ENCODE measurements around the gene TMC4.
"Not testable (repeated sequence)": the region's sequence is repeated elsewhere in the genome, so short reads cannot be mapped to it uniquely, and the experiment has no call there.

TMC4 gene

GRCh38 chr19:54180691-54181091 is 7.7 kb upstream of the TMC4 start:
- in situ Hi-C loops (cut with MboI; ENCODE audit: low sequenced_read_pairs): no loop called here

- in situ Hi-C loops (cut with MboI; ENCODE audit: low sequenced_read_pairs): no loop called here
Observed at GRCh38 chr19:54179921-54180461, 7.0 kb upstream of the TMC4 start.

GRCh38 chr19:54179262-54179852 is 6.4 kb upstream of the TMC4 start:
- in situ Hi-C loops (cut with MboI; ENCODE audit: low sequenced_read_pairs): no loop called here

GRCh38 chr19:54178581-54179261 is 5.8 kb upstream of the TMC4 start:
- in situ Hi-C loops (cut with MboI; ENCODE audit: low sequenced_read_pairs): no loop called here

GRCh38 chr19:54173951-54174834 is 1.2 kb upstream of the TMC4 start:
- in situ Hi-C loops (cut with MboI; ENCODE audit: low sequenced_read_pairs): no loop called here

GRCh38 chr19:54173359-54173699 is 369 bp upstream of the TMC4 start:
- in situ Hi-C loops (cut with MboI; ENCODE audit: low sequenced_read_pairs): no loop called here

- in situ Hi-C loops (cut with MboI; ENCODE audit: low sequenced_read_pairs): not testable (repeated sequence)
Observed at GRCh38 chr19:54171736-54172431, 1.1 kb downstream of the TMC4 start.

GRCh38 chr19:54169149-54169740 is 3.7 kb downstream of the TMC4 start:
- in situ Hi-C loops (cut with MboI; ENCODE audit: low sequenced_read_pairs): no loop called here

- in situ Hi-C loops (cut with MboI; ENCODE audit: low sequenced_read_pairs): no loop called here
Observed at GRCh38 chr19:54168174-54168917, 4.6 kb downstream of the TMC4 start.

GRCh38 chr19:54165222-54165621 is 7.7 kb downstream of the TMC4 start:
- in situ Hi-C loops (cut with MboI; ENCODE audit: low sequenced_read_pairs): no loop called here

- in situ Hi-C loops (cut with MboI; ENCODE audit: low sequenced_read_pairs): no loop called here
Observed at GRCh38 chr19:54164369-54165068, 8.4 kb downstream of the TMC4 start.

- in situ Hi-C loops (cut with MboI; ENCODE audit: low sequenced_read_pairs): no loop called here
Observed at GRCh38 chr19:54162884-54163283, 10.1 kb downstream of the TMC4 start.

GRCh38 chr19:54162241-54162805 is 10.6 kb downstream of the TMC4 start:
- in situ Hi-C loops (cut with MboI; ENCODE audit: low sequenced_read_pairs): no loop called here

GRCh38 chr19:54160854-54161253 is 12.1 kb downstream of the TMC4 start:
- in situ Hi-C loops (cut with MboI; ENCODE audit: low sequenced_read_pairs): no loop called here

GRCh38 chr19:54160182-54160811 is 12.7 kb downstream of the TMC4 start:
- in situ Hi-C loops (cut with MboI; ENCODE audit: low sequenced_read_pairs): no loop called here

GRCh38 chr19:54159352-54160181 is 13.4 kb downstream of the TMC4 start, which contains the start of gene LENG1:
Gene LENG1, minus strand, starts transcription at chr19:54159721. Its CDS starts 26 bp downstream, at chr19:54159695.
- in situ Hi-C loops (cut with MboI; ENCODE audit: low sequenced_read_pairs): no loop called here

GRCh38 chr19:54158812-54159351 is 14.1 kb downstream of the TMC4 start:
- in situ Hi-C loops (cut with MboI; ENCODE audit: low sequenced_read_pairs): no loop called here

Measured in HL-60/S4 treated with phorbol 12-myristate 13-acetate at 8.2 ng/mL for 4 days and 3 days (cell line).